Parathyroid adenoma (tissue), 2 donors: ENCODE data around the gene SPATA13.

Experiments
- H2AFZ ChIP-seq: fragments of 300-600 bp; sonication (generic); one replicate; pipeline ENCODE4 v1.7.0; 2017; ENCODE audit warnings: antibody characterized with exemption, mild to moderate bottlenecking
- H3K27ac ChIP-seq: fragments of 300-600 bp; sonication (generic); one replicate; pipeline ENCODE4 v1.7.0; 2017
- H3K27me3 ChIP-seq: fragments of 300-600 bp; sonication (generic); one replicate; pipeline ENCODE4 v1.7.0; 2017; ENCODE audit warnings: low read length; ENCODE audit not compliant: control insufficient read depth, insufficient read depth
- H3K36me3 ChIP-seq: fragments of 300-600 bp; sonication (generic); one replicate; pipeline ENCODE4 v1.7.0; 2017; ENCODE audit warnings: low read length; ENCODE audit not compliant: control insufficient read depth, insufficient read depth
- H3K4me1 ChIP-seq: fragments of 300-600 bp; sonication (generic); one replicate; pipeline ENCODE4 v1.7.0; 2017; ENCODE audit warnings: control low read depth
- H3K4me2 ChIP-seq: fragments of 300-600 bp; sonication (generic); one replicate; pipeline ENCODE4 v1.7.0; 2017; ENCODE audit warnings: low read length
- H3K4me3 ChIP-seq: fragments of 300-600 bp; sonication (generic); one replicate; pipeline ENCODE4 v1.7.0; 2017; ENCODE audit warnings: low read depth, low read length
- H3K79me2 ChIP-seq: fragments of 300-600 bp; sonication (generic); one replicate; pipeline ENCODE4 v1.7.0; 2017; ENCODE audit warnings: control low read depth
- H3K9ac ChIP-seq: fragments of 300-600 bp; sonication (generic); one replicate; pipeline ENCODE4 v1.7.0; 2017; ENCODE audit warnings: mild to moderate bottlenecking
- H3K9me3 ChIP-seq: fragments of 300-600 bp; sonication (generic); one replicate; pipeline ENCODE4 v1.7.0; 2017; ENCODE audit warnings: low read length; ENCODE audit not compliant: control insufficient read depth
- CTCF ChIP-seq: fragments of 300-600 bp; sonication (generic); IDR thresholded peaks from one replicate; pipeline ENCODE4 v1.7.0; 2017; ENCODE audit warnings: antibody characterized with exemption, mild to moderate bottlenecking
- donor health status: primary hyperparathyroidism.

Gene SPATA13

GRCh38 chr13:24145240-24145639 lies 15.3 kb upstream of the SPATA13 start:
- Histone ChIP-seq H2AFZ (no peak overlapping the region), H3K27ac (no peak overlapping the region), H3K79me2 (no peaks in the 10 kb centered on the region), H3K4me2 (no peak overlapping the region), H3K36me3 (no peaks in the 10 kb centered on the region), H3K4me1 (peaks cover 5% of the 10 kb centered on the region), H3K27me3 (no peaks in the 10 kb centered on the region), H3K4me3 (no peak overlapping the region), H3K9ac (no peak overlapping the region), H3K9me3 (no peaks in the 10 kb centered on the region)
- no peak for TF ChIP-seq CTCF

- H2AFZ ChIP-seq, result no peak overlapping the region
Observed at GRCh38 chr13:24145674-24146073, 14.8 kb upstream of the SPATA13 start.

GRCh38 chr13:24146961-24147569 lies 13.5 kb upstream of the SPATA13 start:
- Histone ChIP-seq H3K4me2 (no peak overlapping the region), H3K27me3 (no peaks in the 10 kb centered on the region), H2AFZ (no peak overlapping the region), H3K4me3 (no peak overlapping the region), H3K4me1 (peaks cover 1% of the 10 kb centered on the region), H3K27ac (peak overlapping the region; percentile 24), H3K36me3 (no peaks in the 10 kb centered on the region), H3K9ac (no peak overlapping the region), H3K79me2 (no peaks in the 10 kb centered on the region), H3K9me3 (no peaks in the 10 kb centered on the region)
- no peak for TF ChIP-seq CTCF

More at GRCh38 chr13:24145674-24146073, 14.8 kb upstream of the SPATA13 start:
- TF ChIP-seq CTCF, result no peak
- no peak overlapping the region for H3K27ac ChIP-seq
- no peak overlapping the region for H3K4me3 ChIP-seq
- H3K4me2 ChIP-seq, result no peak overlapping the region
- H3K36me3 ChIP-seq, result no peaks in the 10 kb centered on the region
- no peak overlapping the region for H3K9ac ChIP-seq
- H3K9me3 ChIP-seq, result no peaks in the 10 kb centered on the region
- peaks cover 5% of the 10 kb centered on the region for H3K4me1 ChIP-seq
- no peaks in the 10 kb centered on the region for H3K27me3 ChIP-seq
- no peaks in the 10 kb centered on the region for H3K79me2 ChIP-seq

GRCh38 chr13:24147570-24147963 lies 13.0 kb upstream of the SPATA13 start:
- Histone ChIP-seq H2AFZ (no peak overlapping the region), H3K4me1 (no peaks in the 10 kb centered on the region), H3K36me3 (no peaks in the 10 kb centered on the region), H3K27ac (no peak overlapping the region), H3K79me2 (no peaks in the 10 kb centered on the region), H3K4me3 (no peak overlapping the region), H3K27me3 (no peaks in the 10 kb centered on the region), H3K9ac (no peak overlapping the region), H3K4me2 (no peak overlapping the region), H3K9me3 (no peaks in the 10 kb centered on the region)
- no peak for TF ChIP-seq CTCF
